Thyroid gland (tissue), 4 donors: ENCODE measurements around the gene OR51B2.

Experiments used
- CTCF ChIP-seq, 6 experiments: fragments of 200-600 bp in 3 of 6; fragments of 450-650 bp in 3 of 6; sonication (generic) in 3 of 6; IDR thresholded peaks; one replicate each; pipeline ENCODE4 v1.5.1; 2016 to 2019; ENCODE audit warnings: antibody characterized with exemption in 6 of 6, mild to moderate bottlenecking in 2 of 6, inconsistent platforms in 1 of 6, moderate library complexity in 1 of 6
- POLR2A ChIP-seq, 2 donors: fragments of 450-650 bp; IDR thresholded peaks; one replicate each; pipeline ENCODE4 v1.6.1; 2017; ENCODE audit warnings: antibody characterized with exemption in 2 of 2, mild to moderate bottlenecking in 2 of 2, moderate library complexity in 1 of 2

GRCh38 chr11:5286901-5287300 lies 37.2 kb downstream of the OR51B2 start:
- no peak for TF ChIP-seq POLR2A (IDR thresholded peaks at IDR 0.05)
- no peak for TF ChIP-seq CTCF (IDR thresholded peaks at IDR 0.05)
